Activated T-helper 2 cell treated with anti-CD3 and anti-CD28 coated beads, Interferon-gamma antibody, Interleukin-2, Interleukin-4, amounts not matched to agents 10 μg/mL and 5 μg/mL and 100 μg/mL, durations not matched to agents 14 hours and 24 hours and 36 hours (primary cell): ENCODE measurements around the gene INSL3. TPM values are rescaled to one million over a fixed set of nuclear protein-coding genes. Genes with fewer than 3 reads are reported as not detected.
A peak's percentile ranks its signal among the peaks of the same experiment; 100 is the strongest.

Experiments
- DNase-seq: peaks from one replicate; pipeline ENCODE4 v3.0.0; 2021; ENCODE audit warnings: low spot score
- H3K27ac Mint-ChIP-seq: one replicate; pipeline ENCODE4 v1.8.0; 2021; ENCODE audit warnings: mixed read lengths
- H3K27me3 Mint-ChIP-seq: one replicate; pipeline ENCODE4 v1.8.0; 2021; ENCODE audit warnings: low read depth, mixed read lengths
- H3K36me3 Mint-ChIP-seq: one replicate; pipeline ENCODE4 v1.8.0; 2021; ENCODE audit warnings: low read depth, mixed read lengths
- H3K4me1 Mint-ChIP-seq: one replicate; pipeline ENCODE4 v1.8.0; 2021; ENCODE audit warnings: low read depth, mixed read lengths
- H3K4me3 Mint-ChIP-seq: one replicate; pipeline ENCODE4 v1.8.0; 2021; ENCODE audit warnings: low read depth, mild to moderate bottlenecking, moderate library complexity, mixed read lengths
- H3K9me3 Mint-ChIP-seq: one replicate; pipeline ENCODE4 v1.8.0; 2021; ENCODE audit warnings: mixed read lengths
- intact Hi-C: fragments of 100-400 bp; cut with micrococcal nuclease; formaldehyde crosslinking; loops from one replicate; pipeline ENCODE4 v1.15.1; 2023
- total RNA-seq: library from RNA; stranded (reverse); gene quantifications from 2 replicates; pipeline ENCODE4 v1.2.3, GENCODE V29; 2022

The INSL3 gene
- total RNA-seq, 1 donor from 2014 or later: 6.9 TPM

GRCh38 chr19:17859533-17860330 is 38.4 kb upstream of the INSL3 start, which contains the start of gene RPL18A:
RPL18A (plus strand) TSS chr19:17859910; CDS start chr19:17859957, 47 bp downstream.
- peak within 1 kb of the TSS; percentile 99 for H3K27ac Mint-ChIP-seq
- intact Hi-C loops: loop anchor here (1.0 to 5.0 kb wide), 6 partner anchors 15 to 138 kb away; partner anchors contain the start of gene FCHO1
- no peaks in the 10 kb centered on the region for H3K27me3 Mint-ChIP-seq
- peak; percentile 99 for DNase-seq
- H3K36me3 Mint-ChIP-seq: peaks cover 50% of the 10 kb centered on the region
- H3K4me3 Mint-ChIP-seq: peak within 1 kb of the TSS; percentile 99
- peaks cover 20% of the 10 kb centered on the region for H3K4me1 Mint-ChIP-seq
- no peaks in the 10 kb centered on the region for H3K9me3 Mint-ChIP-seq

DNA sequence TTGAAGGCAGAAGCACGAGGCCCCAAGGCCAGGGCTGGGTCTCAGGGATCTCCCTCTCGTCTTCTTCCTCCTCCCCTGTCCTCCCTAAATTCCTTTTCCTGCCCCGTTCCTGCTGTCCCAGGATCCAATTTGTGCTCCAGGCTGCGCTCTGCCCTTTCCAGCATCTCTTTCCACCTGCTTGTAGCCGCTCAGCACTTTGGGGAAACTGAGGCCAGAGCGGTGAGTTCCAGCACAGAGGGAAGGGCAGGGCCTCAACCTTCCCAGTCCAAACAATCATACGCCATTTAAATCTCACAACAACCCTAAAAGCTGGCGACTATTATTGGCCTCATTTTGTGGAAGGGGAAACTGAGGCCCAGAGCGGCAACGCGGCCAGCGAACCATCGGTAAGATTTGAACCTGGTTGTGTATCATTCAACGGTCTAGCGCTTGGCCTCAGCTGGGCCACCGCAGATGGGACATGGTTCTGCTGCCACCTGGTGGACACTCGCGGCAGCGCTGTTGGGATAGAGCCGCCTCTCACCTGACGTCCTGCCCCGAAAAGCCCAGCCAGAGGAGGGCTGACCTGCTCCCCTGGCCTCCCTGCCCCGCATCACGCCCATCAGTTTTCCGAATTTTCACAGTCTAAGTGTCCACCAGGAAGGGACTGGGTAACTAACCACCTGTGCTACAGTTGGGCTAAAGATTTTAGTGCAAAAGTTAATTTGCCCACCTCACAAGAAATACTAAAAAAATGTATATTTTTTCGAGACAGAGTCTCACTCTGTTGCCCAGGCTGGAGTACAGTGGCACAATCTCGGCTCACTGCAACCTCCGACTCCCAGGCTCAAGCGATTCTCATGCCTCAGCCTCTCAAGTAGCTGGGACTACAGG is 34.2 kb upstream of the INSL3 start:
- no peak overlapping the region for H3K4me3 Mint-ChIP-seq

DNA sequence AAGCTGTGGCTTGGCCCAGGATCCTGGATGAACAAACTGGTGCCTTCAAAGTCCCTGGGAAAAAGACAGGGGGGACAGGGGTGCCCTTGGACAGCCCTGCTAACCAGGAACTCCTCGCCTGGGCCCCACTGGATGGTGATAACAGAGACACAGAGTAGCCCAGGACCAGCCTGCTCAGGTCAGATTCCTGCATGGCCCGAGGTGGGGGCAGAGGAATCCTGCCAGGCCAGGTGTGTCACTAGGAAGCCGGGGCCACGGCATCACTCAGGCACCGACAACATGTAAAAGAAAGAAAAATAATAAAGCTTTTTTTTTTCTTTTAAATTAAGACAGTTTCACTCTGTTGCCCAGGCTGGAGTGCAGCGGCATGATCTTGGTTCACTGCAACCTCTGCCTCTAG is 32.7 kb upstream of the INSL3 start:
- H3K9me3 Mint-ChIP-seq: no peaks in the 10 kb centered on the region
- intact Hi-C loops: no loop called here
- no peak for DNase-seq

More for the DNA sequence above, 34.2 kb upstream of the INSL3 start:
- no peak overlapping the region for H3K27ac Mint-ChIP-seq
- DNase-seq: peak; percentile 81
- H3K27me3 Mint-ChIP-seq: no peaks in the 10 kb centered on the region
- peaks cover 18% of the 10 kb centered on the region for H3K4me1 Mint-ChIP-seq
- peaks cover 11% of the 10 kb centered on the region for H3K36me3 Mint-ChIP-seq
- intact Hi-C loops: loop anchor here (1.0 to 5.0 kb wide), 5 partner anchors 43 to 151 kb away; partner anchors contain the start of gene FCHO1
- no peaks in the 10 kb centered on the region for H3K9me3 Mint-ChIP-seq

DNA sequence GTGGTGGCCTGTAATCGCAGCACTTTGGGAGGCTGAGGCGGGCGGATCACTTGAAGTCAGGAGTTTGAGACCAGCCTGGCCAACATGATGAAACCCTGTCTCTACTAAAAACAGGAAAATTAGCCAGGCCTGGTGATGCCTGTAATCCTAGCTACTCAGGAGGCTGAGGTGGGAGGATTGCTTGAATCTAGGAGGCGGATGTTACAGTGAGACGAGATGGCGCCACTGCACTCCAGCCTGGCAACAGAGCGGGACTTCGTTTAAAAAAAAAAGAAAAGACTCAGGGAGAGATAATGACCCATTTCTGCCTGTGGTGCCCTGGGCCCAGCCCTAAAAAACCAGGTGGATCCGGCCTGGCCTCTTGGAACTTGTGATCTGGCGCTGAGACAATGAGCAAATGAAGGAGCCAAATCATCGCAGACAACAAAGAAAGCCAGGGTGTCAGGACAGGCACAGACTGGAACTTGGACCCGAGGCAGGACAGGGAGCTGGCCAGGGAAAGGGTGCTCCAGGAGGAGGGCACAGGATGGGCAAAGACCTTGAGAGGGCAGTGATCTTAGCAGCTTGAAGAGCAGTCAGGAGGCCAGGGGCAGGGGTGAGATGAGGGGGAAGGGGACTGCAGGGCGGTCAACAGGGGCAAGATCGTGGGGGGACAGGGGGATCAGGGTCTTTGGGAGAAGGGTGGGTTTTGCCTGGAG is 27.4 kb upstream of the INSL3 start:
- Mint-ChIP-seq H3K27me3 (no peaks in the 10 kb centered on the region), H3K27ac (peak overlapping the region; percentile 97), H3K4me1 (peaks cover 41% of the 10 kb centered on the region), H3K36me3 (peaks cover 33% of the 10 kb centered on the region), H3K9me3 (no peaks in the 10 kb centered on the region), H3K4me3 (peak overlapping the region; percentile 90)
- intact Hi-C loops: no loop called here
- DNase-seq: no peak

More for the DNA sequence above, 32.7 kb upstream of the INSL3 start:
- Mint-ChIP-seq H3K4me3 (no peak overlapping the region), H3K27ac (no peak overlapping the region), H3K4me1 (peaks cover 27% of the 10 kb centered on the region), H3K36me3 (no peaks in the 10 kb centered on the region), H3K27me3 (no peaks in the 10 kb centered on the region)

- intact Hi-C loops: no loop called here
- Mint-ChIP-seq H3K36me3 (peaks cover 42% of the 10 kb centered on the region), H3K9me3 (no peaks in the 10 kb centered on the region), H3K27me3 (no peaks in the 10 kb centered on the region), H3K4me3 (peak within 1 kb of the TSS; percentile 90), H3K27ac (peak within 1 kb of the TSS; percentile 97), H3K4me1 (peaks cover 45% of the 10 kb centered on the region)
- DNase-seq: peak; percentile 82
Measured at GRCh38 chr19:17847538-17848366, 26.4 kb upstream of the INSL3 start, which contains the start of gene JAK3. JAK3 (minus strand) TSS chr19:17847982; CDS start chr19:17844417, 3,565 bp downstream.

DNA sequence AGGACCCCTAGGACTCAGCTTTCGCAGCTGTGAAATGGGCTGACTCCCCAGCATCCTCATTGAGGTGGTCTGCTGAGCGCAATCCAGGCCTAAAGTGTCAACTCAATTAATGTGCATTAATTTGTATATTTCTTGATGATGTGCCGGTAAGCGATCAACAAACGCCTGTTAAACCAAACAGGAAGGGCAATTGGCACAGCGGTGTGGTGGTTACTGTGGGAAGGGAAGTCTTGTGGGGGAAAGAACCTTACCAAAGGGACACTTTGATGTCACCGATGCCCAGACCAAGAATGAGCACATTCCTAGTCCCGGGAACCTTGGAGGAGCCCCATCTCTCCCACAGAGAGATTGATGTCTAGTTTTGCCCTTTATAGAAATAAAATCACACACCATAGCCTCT is 24.8 kb upstream of the INSL3 start:
- intact Hi-C loops: no loop called here
- Mint-ChIP-seq H3K4me1 (peaks cover 40% of the 10 kb centered on the region), H3K9me3 (no peaks in the 10 kb centered on the region), H3K27ac (peak overlapping the region; percentile 97), H3K27me3 (no peaks in the 10 kb centered on the region), H3K36me3 (peaks cover 54% of the 10 kb centered on the region), H3K4me3 (peak overlapping the region; percentile 90)
- DNase-seq: peak; percentile 29

GRCh38 chr19:17843908-17844490 is 22.7 kb upstream of the INSL3 start:
- Mint-ChIP-seq H3K9me3 (no peaks in the 10 kb centered on the region), H3K4me1 (peaks cover 25% of the 10 kb centered on the region), H3K27ac (no peak overlapping the region), H3K27me3 (no peaks in the 10 kb centered on the region), H3K36me3 (peaks cover 71% of the 10 kb centered on the region), H3K4me3 (peak overlapping the region; percentile 52)
- intact Hi-C loops: no loop called here
- no peak for DNase-seq

DNA sequence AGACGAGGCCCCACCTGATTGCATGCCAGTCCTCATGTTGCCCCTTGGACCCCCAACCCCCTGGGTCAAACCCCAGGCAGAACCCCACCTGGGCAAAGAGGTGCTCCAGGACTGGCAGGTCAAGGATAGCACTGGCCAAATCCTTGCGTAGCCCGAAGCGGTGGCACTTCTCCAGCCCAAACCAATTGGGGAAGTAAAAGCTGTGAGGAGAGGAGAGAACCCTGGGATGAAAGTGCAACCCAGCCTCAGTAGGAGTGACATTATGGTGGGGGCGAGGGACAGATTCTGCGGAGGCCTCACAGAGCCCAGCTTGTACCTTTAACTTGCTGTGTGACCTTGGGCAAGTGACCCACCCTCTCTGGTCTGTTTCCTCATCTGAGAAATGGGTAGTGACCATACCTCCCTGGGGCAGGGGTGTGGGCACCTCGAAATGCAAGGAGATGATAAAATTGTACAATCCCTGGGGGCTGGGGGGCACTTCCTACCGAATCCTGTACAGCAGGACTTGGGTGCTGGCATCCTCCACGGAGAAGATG is 22.0 kb upstream of the INSL3 start:
- Mint-ChIP-seq H3K4me1 (peaks cover 19% of the 10 kb centered on the region), H3K27ac (no peak overlapping the region), H3K27me3 (no peaks in the 10 kb centered on the region), H3K4me3 (peak overlapping the region; percentile 5), H3K9me3 (no peaks in the 10 kb centered on the region), H3K36me3 (peaks cover 76% of the 10 kb centered on the region)
- no peak for DNase-seq
- intact Hi-C loops: no loop called here

- no peaks in the 10 kb centered on the region for H3K27me3 Mint-ChIP-seq
- peaks cover 17% of the 10 kb centered on the region for H3K4me1 Mint-ChIP-seq
- no peak overlapping the region for H3K4me3 Mint-ChIP-seq
- DNase-seq: no peak
- intact Hi-C loops: no loop called here
- H3K9me3 Mint-ChIP-seq: no peaks in the 10 kb centered on the region
- H3K27ac Mint-ChIP-seq: no peak overlapping the region
- peaks cover 80% of the 10 kb centered on the region for H3K36me3 Mint-ChIP-seq
Measured at GRCh38 chr19:17842663-17843291, 21.5 kb upstream of the INSL3 start.

DNA sequence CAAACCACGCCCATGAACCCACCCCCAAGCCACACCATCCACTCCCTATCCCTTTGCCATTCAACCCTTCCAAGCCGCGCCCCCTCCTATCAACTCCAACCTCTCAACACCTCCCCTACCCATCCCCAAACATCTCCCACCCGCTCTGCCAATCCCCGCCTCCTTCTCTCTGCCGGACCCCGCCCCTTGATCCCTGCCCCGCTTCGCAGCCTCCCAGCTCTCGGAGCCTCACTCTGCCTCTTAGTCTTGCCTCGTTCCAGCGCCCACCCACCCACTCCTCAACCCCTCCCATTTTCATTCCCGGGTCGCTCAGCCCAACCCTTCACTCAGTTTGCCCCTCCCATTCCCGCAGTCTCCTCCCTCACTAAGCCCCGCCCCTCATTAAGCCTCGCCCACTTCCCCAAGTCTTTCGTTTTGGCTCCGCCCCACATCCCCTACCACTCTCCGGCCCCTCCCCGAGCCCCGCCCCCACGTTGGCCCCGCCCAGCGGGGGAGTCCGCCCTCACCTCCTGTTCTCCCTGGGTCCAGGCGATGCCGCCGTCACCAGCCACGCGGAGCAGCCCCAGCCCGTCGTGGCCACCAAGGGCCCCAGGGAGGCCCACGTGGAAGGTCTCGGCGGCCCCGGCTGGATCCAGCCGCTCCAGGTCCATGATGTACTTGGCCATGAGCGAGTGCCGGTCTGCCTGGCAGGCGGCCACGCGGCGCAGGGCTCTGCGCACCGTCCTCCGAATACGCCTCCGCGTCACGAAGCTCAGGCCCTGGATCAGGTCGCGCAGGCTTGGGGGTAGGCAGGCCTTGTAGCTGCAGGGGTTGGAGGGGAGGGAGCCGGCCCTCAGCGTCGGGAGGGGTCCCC is 20.7 kb upstream of the INSL3 start:
- peaks cover 81% of the 10 kb centered on the region for H3K36me3 Mint-ChIP-seq
- H3K27me3 Mint-ChIP-seq: no peaks in the 10 kb centered on the region
- no peaks in the 10 kb centered on the region for H3K9me3 Mint-ChIP-seq
- intact Hi-C loops: no loop called here
- H3K4me3 Mint-ChIP-seq: no peak overlapping the region
- DNase-seq: peak; percentile 34
- H3K27ac Mint-ChIP-seq: no peak overlapping the region
- H3K4me1 Mint-ChIP-seq: peaks cover 17% of the 10 kb centered on the region
